ENCODE measurements around the gene TTC28.

TTC28 gene

DNA sequence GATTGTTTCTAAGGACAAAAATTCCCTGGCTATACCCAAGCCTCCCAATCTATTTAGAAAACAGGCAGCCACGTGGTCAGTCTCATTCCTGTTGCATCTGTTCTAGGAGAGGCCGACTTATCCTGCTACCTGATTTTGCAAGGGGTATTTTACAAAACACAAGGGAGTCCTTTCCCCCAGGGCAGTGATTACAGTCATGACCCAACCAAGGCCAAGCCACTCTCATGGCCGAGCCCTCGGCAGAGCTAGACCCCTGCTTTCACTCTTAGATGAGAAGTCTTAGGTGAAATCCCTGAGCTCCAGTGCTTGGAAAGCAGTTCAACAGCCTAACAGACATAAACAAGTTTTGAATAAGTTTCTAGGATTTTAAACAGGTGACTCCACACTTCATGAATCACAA lies 671.6 kb downstream of the TTC28 start:
- DNase-seq (ENCODE audit: low read depth, low spot score) = no peak

DNA sequence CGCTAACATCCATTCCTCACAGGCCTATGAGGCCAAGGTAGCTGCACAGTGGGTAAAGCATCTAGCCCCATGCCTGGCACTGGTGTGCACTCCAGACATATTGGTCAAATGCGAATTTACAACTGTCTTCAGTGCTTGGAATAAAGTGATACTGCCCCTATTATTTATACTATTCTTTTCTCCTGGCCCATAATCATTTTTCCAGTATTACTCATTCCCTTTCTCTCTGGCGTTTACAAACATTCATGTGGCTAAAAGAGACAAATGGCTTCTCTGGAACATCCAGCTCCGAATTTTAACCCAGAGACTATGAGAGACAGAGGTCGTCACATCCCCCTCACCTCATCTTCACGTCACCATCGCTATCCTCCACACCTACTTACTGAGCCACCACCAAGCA lies 673.4 kb downstream of the TTC28 start:
- no peak for DNase-seq (ENCODE audit: low read depth, low spot score)

GRCh38 chr22:28005513-28005912 lies 674.1 kb downstream of the TTC28 start:
- no peak for DNase-seq (ENCODE audit: low read depth, low spot score)

DNA sequence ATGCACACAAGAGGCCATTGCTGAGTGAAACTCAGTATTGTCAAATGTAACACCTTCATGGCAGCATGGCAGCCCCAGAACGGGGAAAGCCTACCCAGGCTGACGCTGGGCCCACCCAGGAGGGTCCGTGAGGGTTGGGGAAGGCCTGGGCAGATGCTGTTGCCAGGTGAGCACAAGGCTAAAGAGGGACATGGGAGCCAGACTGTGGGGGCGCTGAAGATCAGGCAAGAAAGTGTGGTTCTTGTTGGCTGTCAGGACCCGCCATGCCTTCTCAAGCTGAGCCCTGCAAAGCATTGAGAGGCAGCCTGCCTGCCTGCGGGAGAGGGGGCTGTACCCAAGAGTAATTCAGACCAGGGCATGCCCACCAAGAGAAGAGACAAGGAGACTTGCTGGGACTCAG lies 675.6 kb downstream of the TTC28 start:
- DNase-seq (ENCODE audit: low read depth, low spot score) = no peak

- no peak for DNase-seq (ENCODE audit: low read depth, low spot score)
Observed at GRCh38 chr22:28002863-28003565, 676.6 kb downstream of the TTC28 start.

GRCh38 chr22:28002181-28002700 lies 677.4 kb downstream of the TTC28 start:
- no peak for DNase-seq (ENCODE audit: low read depth, low spot score)

DNA sequence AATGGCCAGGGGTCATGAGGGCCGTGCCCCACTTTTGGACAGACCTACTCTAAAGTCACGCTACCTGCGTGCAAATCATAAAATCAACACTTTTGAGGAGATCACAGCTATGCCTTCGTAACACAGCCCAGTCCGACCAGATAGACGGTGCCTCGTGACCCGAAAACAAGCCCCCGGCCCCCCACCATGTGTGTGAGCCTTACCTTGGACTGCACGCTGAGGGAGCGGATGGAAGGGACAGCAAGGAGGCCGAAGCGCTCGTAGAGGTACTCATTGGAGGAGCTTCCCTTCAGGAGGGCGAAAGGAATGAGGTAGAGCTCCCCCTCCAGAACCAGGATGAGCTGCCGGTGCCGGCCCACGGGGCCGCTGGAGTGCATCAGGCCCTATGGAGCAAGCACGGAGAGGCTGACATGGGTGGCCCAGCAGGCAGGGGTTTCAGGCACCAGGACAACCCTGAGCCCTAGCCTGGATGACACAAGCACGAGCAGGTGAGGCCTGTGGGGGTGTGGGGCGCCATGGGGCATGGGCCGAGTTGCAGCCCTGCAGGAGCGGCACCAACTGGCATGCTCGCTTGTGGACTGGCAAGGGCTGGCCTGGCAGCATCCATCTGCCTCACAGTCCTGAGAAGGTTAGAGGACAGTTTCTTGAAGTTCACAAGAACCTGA lies 678.3 kb downstream of the TTC28 start:
- no peak for DNase-seq (ENCODE audit: low read depth, low spot score)

GRCh38 chr22:28000361-28000760 lies 679.3 kb downstream of the TTC28 start:
- no peak for DNase-seq (ENCODE audit: low read depth, low spot score)

DNA sequence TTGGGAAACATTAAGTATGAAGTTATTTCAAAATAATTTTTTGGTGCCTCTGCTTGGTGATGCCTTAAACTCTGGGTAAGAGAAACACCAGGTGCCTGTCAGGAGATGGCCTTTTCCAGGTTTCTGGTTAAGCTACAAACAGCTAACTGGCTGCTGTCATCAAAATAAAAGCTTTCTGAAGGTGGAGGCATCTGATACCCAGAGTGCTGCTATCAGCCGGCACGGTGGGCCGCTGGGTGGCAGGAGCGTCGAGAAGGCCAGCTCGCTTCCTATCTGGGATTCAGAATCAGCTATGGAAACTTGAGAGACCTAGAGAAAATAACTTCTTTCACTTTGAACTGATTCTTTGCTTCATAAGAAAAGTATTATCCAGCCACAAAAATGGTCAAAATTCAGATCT lies 679.8 kb downstream of the TTC28 start:
- no peak for DNase-seq (ENCODE audit: low read depth, low spot score)

GRCh38 chr22:27998511-27999410 lies 680.9 kb downstream of the TTC28 start:
- DNase-seq (ENCODE audit: low read depth, low spot score) = no peak

- DNase-seq (ENCODE audit: low read depth, low spot score) = no peak
Observed at GRCh38 chr22:27997538-27997937, 682.1 kb downstream of the TTC28 start.

DNA sequence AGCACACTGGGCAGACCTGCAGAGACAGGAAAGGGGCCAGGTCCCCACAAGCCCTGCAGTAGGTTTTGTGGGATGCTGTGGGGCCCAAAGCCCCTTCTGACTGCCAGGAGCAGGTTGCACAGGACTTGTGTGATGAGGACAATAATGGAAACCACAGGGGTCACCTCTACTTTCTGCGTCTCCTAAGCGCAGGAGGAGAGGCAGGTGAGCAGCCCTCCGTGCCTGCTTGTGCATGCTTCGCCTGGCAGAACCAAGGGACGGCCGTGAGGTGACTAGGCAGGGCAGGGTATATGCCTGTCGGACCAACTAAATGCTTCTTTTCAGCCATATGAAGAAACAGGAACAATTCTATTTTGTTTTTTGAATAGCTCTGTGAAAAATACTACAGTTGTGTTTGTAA lies 682.7 kb downstream of the TTC28 start:
- DNase-seq (ENCODE audit: low read depth, low spot score) = no peak

DNA sequence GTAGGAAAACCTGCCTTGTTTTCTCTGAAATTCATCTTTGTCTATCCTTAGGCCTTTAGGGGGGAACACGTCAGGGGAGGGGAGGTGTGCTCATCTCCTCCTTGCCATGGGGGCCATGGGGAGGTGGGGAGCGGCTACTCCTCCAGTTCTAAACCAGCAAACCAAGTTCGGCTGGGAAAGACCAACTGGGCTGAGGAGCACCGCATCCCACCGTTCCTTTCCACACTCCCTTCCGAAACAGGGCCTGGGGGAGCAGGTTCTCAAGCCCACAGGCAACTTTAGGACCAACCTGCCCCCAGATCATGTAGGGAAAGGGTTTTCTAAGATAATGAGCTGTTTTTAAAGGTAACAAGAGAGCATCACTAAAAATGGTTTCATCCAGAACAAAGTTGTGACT lies 683.1 kb downstream of the TTC28 start:
- DNase-seq (ENCODE audit: low read depth, low spot score) = no peak

DNA sequence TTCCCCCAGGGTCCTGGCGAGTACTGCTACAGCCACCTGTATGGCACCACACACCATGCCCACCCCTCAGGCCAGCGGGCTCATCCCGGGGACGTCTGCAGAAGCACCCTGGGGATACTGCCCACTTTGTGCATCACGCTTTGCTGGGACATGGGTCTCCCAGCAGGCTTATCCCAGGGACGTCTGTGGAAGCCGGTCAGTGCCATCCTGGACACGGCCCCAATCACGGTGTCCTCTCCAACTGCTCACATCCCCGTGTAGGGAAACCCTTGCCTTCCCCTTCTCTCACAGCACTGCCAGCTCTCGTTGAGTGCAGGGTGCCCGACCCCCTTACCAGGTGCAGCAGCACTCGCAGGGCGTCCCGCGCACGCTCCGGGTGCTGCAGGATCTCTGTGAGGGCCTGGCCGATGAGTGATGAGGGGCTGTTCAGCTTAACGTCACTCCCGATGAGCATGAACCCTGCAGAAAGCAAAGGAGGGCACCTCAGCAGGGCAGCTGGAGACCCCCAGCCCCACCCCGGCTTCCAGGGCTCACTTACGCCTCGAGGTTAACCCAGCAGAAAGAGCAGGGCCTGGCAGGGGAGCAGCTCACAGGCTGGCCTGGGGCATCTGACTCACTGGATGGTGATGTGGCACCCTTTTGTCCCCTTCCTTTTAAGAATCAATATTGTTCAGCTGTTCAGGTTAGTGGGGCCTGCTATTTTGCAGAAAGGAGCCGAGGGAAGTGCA lies 683.7 kb downstream of the TTC28 start:
- DNase-seq (ENCODE audit: low read depth, low spot score) = no peak

DNA sequence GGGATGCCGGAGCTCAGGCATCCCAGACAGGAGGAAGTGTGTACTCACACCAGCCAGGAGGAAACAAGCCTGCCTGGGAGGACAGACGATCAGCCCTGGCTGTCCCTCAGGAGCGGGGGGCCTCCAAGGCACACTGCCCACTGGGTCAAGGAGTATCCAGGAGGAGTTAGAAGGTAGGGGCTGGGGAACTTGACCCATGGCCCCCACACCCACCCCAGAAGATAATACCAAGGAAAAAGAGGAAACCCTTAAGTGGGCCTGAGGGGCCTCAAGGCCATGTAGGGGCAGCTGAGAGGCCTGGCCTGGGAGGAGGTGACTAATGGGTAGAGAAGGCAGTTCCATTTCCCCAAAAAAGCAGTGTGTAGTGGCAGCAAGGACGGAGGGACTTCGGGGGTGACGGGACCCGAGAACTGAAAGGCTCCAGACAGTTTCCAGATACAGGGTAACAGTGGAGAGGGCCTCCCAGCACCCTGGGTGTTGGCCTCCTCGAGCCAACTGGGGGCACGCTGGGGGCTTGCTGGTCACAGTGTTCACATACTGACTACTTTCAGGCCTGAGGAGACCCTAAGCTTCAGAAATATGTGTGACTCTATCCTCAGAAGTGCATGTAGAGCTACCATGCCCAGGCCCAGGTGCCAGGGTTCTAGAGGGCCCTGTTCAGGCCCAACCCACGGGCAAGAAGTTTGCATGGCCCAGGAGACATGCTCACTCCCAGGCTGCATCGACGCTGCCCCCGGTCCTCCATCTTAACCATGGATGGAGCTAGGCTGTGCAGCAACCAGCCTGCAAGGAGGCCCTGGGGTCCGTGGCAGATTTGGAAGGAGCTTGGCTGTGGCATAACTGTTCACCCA lies 684.9 kb downstream of the TTC28 start:
- DNase-seq (ENCODE audit: low read depth, low spot score) = no peak

DNA sequence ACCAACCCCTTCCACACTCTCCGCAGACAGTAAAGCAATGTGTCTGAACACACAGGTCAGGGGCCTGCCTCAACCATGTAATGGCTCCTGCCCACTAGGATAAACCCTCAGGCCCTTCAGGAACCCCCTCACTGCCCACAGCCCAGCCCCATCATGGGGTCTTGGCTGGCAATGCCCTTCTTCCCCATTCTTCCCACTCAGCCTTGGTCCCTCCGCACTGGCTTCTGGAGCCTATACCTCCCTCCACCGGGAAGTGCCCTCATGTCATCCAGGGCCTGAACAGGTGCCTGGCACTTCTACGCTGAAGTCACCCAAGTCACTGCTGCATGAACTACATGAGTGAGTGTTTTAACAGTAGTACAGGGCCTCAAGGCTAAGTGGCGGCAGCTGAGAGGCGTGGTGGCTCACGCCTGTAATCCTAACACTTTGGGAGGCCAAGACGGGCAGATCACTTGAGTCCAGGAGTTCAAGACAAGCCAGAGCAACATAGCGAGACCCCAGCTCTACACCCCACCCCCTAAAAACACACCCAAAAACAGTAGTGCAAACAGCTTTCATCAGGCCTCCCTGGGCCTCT lies 685.8 kb downstream of the TTC28 start:
- no peak for DNase-seq (ENCODE audit: low read depth, low spot score)

DNA sequence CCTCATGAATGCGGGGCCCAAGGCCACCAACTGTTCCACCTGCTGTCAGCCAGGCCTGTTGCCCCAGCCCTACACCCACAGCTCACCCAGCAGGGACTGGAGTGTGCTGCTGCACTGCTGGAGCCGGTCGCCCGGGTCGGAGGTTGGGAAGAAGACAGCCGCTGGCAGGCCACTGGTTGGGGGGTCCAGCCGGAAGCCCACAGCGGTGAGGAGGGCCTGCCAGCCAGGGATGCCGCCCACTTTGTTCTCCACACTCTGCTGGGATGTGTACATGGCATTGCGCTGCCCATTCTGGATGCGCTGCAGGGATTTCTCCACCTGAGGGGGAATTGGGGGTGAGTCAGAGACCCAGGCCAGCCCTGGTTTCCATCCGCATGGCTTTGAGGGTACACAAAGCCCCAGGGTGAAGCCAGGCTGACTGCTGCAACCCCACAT lies 686.4 kb downstream of the TTC28 start:
- DNase-seq (ENCODE audit: low read depth, low spot score) = no peak

DNA sequence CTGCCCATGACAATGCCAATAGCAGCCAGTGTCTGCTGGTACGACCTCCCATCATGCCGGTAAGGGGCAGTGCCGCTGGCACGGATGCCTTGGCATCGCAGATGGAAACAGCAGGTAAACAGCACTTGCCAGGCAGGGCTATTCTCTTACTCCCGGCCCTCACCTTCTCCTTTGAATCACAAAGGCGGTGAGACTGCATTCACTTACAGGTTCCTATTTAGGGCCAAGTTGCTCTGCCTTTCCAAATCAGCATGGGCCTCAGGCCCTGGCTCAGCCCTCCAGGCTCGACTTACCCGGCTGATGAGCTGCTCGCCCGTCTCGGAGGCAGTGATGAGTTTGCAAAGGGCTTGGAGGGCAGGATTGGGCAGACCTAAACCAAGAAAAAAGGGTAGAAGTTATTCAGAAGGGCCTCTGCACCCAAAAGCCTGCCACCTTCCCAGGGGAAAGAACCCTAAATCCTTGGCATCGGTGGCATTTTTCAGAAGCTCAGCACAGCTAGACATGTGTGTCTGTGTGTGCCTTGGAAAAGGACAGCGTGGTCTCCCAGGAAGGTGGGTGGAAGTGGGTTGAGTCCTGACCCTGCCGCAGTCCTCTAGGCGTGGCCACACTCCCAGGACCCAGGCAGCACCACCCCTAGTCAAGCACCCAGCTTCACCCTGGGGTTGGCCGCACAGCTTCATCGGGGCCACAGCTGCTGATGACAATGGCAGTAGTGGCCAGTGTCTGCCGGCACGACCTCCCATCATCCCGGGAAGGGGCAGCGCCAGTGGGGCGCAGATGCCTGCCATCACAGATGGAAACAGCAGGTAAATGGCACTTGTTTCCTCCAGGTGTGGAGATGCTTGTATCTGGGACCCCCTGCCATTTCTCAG lies 687.1 kb downstream of the TTC28 start:
- DNase-seq (ENCODE audit: low read depth, low spot score) = no peak

DNA sequence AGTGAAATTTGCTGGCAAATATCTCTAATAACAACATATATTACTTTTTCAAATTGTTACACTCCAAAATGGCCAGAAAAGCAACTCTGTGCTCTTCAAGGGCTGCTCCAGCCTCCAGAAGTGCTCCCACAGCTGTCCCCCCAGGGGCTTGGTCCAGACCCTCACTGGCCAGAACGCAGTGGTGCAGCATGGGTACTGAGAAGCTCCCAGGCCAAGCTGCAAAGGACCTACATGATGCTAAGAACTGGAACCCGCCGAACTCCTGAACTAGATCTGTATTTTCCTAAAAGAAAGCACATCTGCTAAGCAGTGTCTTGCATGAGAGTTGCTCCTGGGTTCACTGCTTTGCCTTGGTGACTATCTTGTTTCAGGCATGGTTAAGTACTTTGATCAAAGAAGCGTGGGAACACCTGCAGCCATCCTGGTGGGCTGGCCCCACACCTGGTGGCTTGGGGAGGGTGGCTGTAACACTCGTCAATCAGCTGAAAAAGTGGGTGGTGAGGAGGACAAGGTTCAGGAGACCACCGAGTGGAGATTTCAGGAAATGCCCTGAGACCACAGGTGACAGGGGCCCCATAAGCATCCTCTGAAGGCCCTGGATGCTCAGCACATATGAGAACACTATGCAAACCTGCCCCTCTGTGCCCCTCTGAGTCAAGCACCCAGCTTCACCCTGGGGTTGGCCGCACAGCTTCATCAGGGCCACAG lies 687.9 kb downstream of the TTC28 start:
- DNase-seq (ENCODE audit: low read depth, low spot score) = no peak
